Right atrium auricular region (tissue), 2 donors: ENCODE measurements around the gene SEPTIN10. TPM values are rescaled to one million over a fixed set of nuclear protein-coding genes. Genes with fewer than 3 reads are reported as not detected.
"Not testable (repeated sequence)": the region's sequence is repeated elsewhere in the genome, so short reads cannot be mapped to it uniquely, and the experiment has no call there.

Experiments
- DNase-seq: peaks from one replicate; pipeline ENCODE4 v3.0.0-alpha.2; 2019; ENCODE audit warnings: low spot score
- H3K27ac ChIP-seq, 2 donors: fragments of 200-600 bp; sonication (generic); 1 replicate in 1 of 2; 2 replicates in 1 of 2; pipeline ENCODE4 v1.5.1; 2016 to 2019
- H3K27me3 ChIP-seq, 2 donors: fragments of 200-600 bp; sonication (generic); one replicate each; pipeline versions ENCODE4 v1.5.1 to v1.6.0; 2017 to 2019
- H3K36me3 ChIP-seq: fragments of 200-600 bp; sonication (generic); one replicate; pipeline ENCODE4 v1.5.1; 2016
- H3K4me1 ChIP-seq, 2 donors: fragments of 200-600 bp; sonication (generic); one replicate each; pipeline versions ENCODE4 v1.5.1 to v1.6.0; 2017 to 2019
- H3K4me3 ChIP-seq, 2 donors: fragments of 200-600 bp; sonication (generic); 1 replicate in 1 of 2; 2 replicates in 1 of 2; pipeline ENCODE4 v1.5.1; 2017 to 2019; ENCODE audit warnings: mild to moderate bottlenecking in 1 of 2, moderate library complexity in 1 of 2
- H3K9me3 ChIP-seq, 2 donors: fragments of 200-600 bp; sonication (generic); one replicate each; pipeline ENCODE4 v1.5.1; 2019
- CTCF ChIP-seq, 2 donors: fragments of 200-600 bp; sonication (generic); IDR thresholded peaks; one replicate each; pipeline ENCODE4 v1.5.1; 2019; ENCODE audit warnings: antibody characterized with exemption in 2 of 2
- total RNA-seq, 2 donors: library from RNA; depleted of rRNA; stranded (reverse); fragments of >200 nt; gene quantifications; one replicate each; pipeline ENCODE4 v1.1.0, GENCODE V29; 2016

SEPTIN10 gene
- total RNA-seq, 2 donors from 2014 or later, result 47.0 to 61.7 TPM

GRCh38 chr2:109538546-109538945 is 75.2 kb downstream of the SEPTIN10 start:
- Histone ChIP-seq H3K27ac (no peak overlapping the region), H3K27me3 (no peaks in the 10 kb centered on the region), H3K4me3 (no peak overlapping the region), H3K4me1 (no peaks in the 10 kb centered on the region), H3K9me3 (no peaks in the 10 kb centered on the region), H3K36me3 (no peaks in the 10 kb centered on the region)
- TF ChIP-seq CTCF (IDR thresholded peaks at IDR 0.05), result no peak
- DNase-seq, result no peak

GRCh38 chr2:109537565-109538222 is 76.1 kb downstream of the SEPTIN10 start:
- H3K36me3 ChIP-seq, result no peaks in the 10 kb centered on the region
- no peak for TF ChIP-seq CTCF (IDR thresholded peaks at IDR 0.05)
- no peak overlapping the region for H3K27ac ChIP-seq
- H3K4me1 ChIP-seq, result no peaks in the 10 kb centered on the region
- no peaks in the 10 kb centered on the region for H3K9me3 ChIP-seq
- peak; percentile 49 for DNase-seq
- no peaks in the 10 kb centered on the region for H3K27me3 ChIP-seq
- no peak overlapping the region for H3K4me3 ChIP-seq

GRCh38 chr2:109536556-109536955 is 77.2 kb downstream of the SEPTIN10 start:
- not testable (repeated sequence) for H3K27me3 ChIP-seq, H3K4me1 ChIP-seq, H3K4me3 ChIP-seq, H3K27ac ChIP-seq, H3K36me3 ChIP-seq, H3K9me3 ChIP-seq
- DNase-seq, result peak; percentile 7

- no peaks in the 10 kb centered on the region for H3K4me1 ChIP-seq
- H3K27ac ChIP-seq, result no peak overlapping the region
- H3K4me3 ChIP-seq, result no peak overlapping the region
- no peak for TF ChIP-seq CTCF (IDR thresholded peaks at IDR 0.05)
- no peaks in the 10 kb centered on the region for H3K36me3 ChIP-seq
- no peaks in the 10 kb centered on the region for H3K9me3 ChIP-seq
- H3K27me3 ChIP-seq, result no peaks in the 10 kb centered on the region
- DNase-seq, result peak; percentile 50
These were observed 78.4 kb downstream of the SEPTIN10 start for GRCh38 chr2:109535217-109535946.

GRCh38 chr2:109533823-109534222 is 79.9 kb downstream of the SEPTIN10 start:
- Histone ChIP-seq H3K27me3 (no peaks in the 10 kb centered on the region), H3K9me3 (no peaks in the 10 kb centered on the region), H3K27ac (no peak overlapping the region), H3K4me3 (no peak overlapping the region), H3K36me3 (no peaks in the 10 kb centered on the region), H3K4me1 (no peaks in the 10 kb centered on the region)
- TF ChIP-seq CTCF (IDR thresholded peaks at IDR 0.05), result no peak
- DNase-seq, result peak; percentile 32

GRCh38 chr2:109532728-109533076 is 81.1 kb downstream of the SEPTIN10 start:
- no peak overlapping the region for H3K4me3 ChIP-seq
- no peak overlapping the region for H3K27ac ChIP-seq
- no peaks in the 10 kb centered on the region for H3K27me3 ChIP-seq
- H3K36me3 ChIP-seq, result no peaks in the 10 kb centered on the region
- no peak for TF ChIP-seq CTCF (IDR thresholded peaks at IDR 0.05)
- no peaks in the 10 kb centered on the region for H3K9me3 ChIP-seq
- DNase-seq, result peak; percentile 34
- no peaks in the 10 kb centered on the region for H3K4me1 ChIP-seq
